ENCODE measurements around the gene GAPT.

GAPT gene

GRCh38 chr5:58491216-58491892 lies at the start of gene GAPT:
Gene GAPT, plus strand, starts transcription at chr5:58491435. Its CDS starts 3,102 bp downstream, at chr5:58494537.
- DNase-seq (ENCODE audit: low read depth), result no peak

- no peak for DNase-seq (ENCODE audit: low read depth)
These were observed 46.4 kb upstream of the GAPT start for GRCh38 chr5:58444805-58445204.

- no peak for DNase-seq (ENCODE audit: low read depth)
These were observed 45.2 kb upstream of the GAPT start for GRCh38 chr5:58446024-58446423.

- no peak for DNase-seq (ENCODE audit: low read depth)
These were observed 44.0 kb upstream of the GAPT start for GRCh38 chr5:58447226-58447625.

GRCh38 chr5:58450018-58450417 lies 41.2 kb upstream of the GAPT start:
- DNase-seq (ENCODE audit: low read depth), result no peak

GRCh38 chr5:58450811-58451629 lies 40.2 kb upstream of the GAPT start:
- DNase-seq (ENCODE audit: low read depth), result no peak

- no peak for DNase-seq (ENCODE audit: low read depth)
These were observed 39.3 kb upstream of the GAPT start for GRCh38 chr5:58451732-58452565.

GRCh38 chr5:58452566-58453258 lies 38.5 kb upstream of the GAPT start:
- DNase-seq (ENCODE audit: low read depth), result no peak

- no peak for DNase-seq (ENCODE audit: low read depth)
These were observed 37.9 kb upstream of the GAPT start for GRCh38 chr5:58453306-58453705.

GRCh38 chr5:58454025-58454424 lies 37.2 kb upstream of the GAPT start:
- DNase-seq (ENCODE audit: low read depth), result no peak

GRCh38 chr5:58455066-58455465 lies 36.2 kb upstream of the GAPT start:
- DNase-seq (ENCODE audit: low read depth), result no peak

GRCh38 chr5:58455480-58455879 lies 35.8 kb upstream of the GAPT start:
- DNase-seq (ENCODE audit: low read depth), result no peak

GRCh38 chr5:58456026-58456425 lies 35.2 kb upstream of the GAPT start:
- DNase-seq (ENCODE audit: low read depth), result no peak

GRCh38 chr5:58456486-58456885 lies 34.7 kb upstream of the GAPT start:
- DNase-seq (ENCODE audit: low read depth), result no peak

GRCh38 chr5:58457050-58457449 lies 34.2 kb upstream of the GAPT start:
- no peak for DNase-seq (ENCODE audit: low read depth)

- no peak for DNase-seq (ENCODE audit: low read depth)
These were observed 33.0 kb upstream of the GAPT start for GRCh38 chr5:58458141-58458742.

- DNase-seq (ENCODE audit: low read depth), result no peak
These were observed 32.5 kb upstream of the GAPT start for GRCh38 chr5:58458743-58459145.

- DNase-seq (ENCODE audit: low read depth), result peak; percentile 2
These were observed 31.9 kb upstream of the GAPT start for GRCh38 chr5:58459146-58460001.

- peak; percentile 89 for DNase-seq (ENCODE audit: low read depth)
These were observed 31.1 kb upstream of the GAPT start, which contains the start of gene PLK2 for GRCh38 chr5:58460002-58460731. Gene PLK2, minus strand, starts transcription at chr5:58460086. Its CDS starts 127 bp downstream, at chr5:58459959.
